Endothelial cell of umbilical vein (primary cell): Measurements from ENCODE around the gene AHRR.

Experiments used
- TF ChIP-seq, protein P1 (sequence below), 2 donors: IDR thresholded peaks; 1 replicate in 1 of 2; 2 replicates in 1 of 2; pipeline ENCODE4 v1.5.1; 2011; ENCODE audit warnings: low read length in 2 of 2, mild to moderate bottlenecking in 2 of 2, moderate library complexity in 2 of 2, control low read depth in 1 of 2, inconsistent platforms in 1 of 2, low read depth in 1 of 2; ENCODE audit not compliant: insufficient read depth in 1 of 2; ENCODE audit errors: extremely low read depth in 1 of 2
- TF ChIP-seq, protein P2 (sequence below): IDR thresholded peaks from 2 replicates; pipeline ENCODE4 v1.6.1; 2011; ENCODE audit not compliant: insufficient read depth, insufficient read length

DNA sequence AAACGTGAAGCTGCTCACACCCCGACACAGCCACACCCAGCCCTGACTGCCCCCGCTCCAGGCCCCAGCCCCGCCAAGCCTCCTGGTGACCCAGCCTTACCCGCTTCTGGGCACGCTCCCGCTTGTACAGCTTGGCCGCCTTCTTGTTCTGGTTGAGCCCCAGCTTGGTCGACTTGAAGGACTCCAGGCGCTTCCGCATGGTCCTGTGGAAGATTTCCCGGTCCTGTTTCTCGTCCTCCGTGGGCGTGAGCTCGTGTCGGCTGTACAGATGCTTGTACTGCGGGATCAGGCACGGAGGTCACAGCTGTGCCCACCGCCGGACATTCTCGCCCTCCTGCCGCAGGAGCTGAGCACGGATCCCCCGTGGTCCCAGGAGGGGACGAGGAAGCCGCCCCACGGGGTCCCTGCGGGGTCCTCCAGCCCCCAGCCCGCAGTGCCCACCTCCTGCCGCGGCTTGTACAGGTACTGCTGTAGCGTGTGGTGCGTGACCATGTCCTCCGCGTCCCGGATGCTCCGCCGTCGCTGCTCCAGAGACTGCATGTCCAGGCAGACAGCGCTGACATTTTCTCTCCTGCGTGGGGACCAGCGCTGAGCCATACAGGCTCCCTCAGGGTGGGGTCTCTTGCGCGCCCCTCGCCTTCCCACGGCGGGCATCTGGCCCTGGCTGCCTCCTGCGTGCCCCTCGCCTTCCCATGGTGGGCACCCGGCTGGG is 154.7 kb downstream of the AHRR start:
- TF ChIP-seq, protein P1, sequence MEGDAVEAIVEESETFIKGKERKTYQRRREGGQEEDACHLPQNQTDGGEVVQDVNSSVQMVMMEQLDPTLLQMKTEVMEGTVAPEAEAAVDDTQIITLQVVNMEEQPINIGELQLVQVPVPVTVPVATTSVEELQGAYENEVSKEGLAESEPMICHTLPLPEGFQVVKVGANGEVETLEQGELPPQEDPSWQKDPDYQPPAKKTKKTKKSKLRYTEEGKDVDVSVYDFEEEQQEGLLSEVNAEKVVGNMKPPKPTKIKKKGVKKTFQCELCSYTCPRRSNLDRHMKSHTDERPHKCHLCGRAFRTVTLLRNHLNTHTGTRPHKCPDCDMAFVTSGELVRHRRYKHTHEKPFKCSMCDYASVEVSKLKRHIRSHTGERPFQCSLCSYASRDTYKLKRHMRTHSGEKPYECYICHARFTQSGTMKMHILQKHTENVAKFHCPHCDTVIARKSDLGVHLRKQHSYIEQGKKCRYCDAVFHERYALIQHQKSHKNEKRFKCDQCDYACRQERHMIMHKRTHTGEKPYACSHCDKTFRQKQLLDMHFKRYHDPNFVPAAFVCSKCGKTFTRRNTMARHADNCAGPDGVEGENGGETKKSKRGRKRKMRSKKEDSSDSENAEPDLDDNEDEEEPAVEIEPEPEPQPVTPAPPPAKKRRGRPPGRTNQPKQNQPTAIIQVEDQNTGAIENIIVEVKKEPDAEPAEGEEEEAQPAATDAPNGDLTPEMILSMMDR (IDR thresholded peaks at IDR 0.05; ENCODE audit: extremely low read depth in 1 of 2, insufficient read depth in 1 of 2, low read depth in 1 of 2, low read length in 2 of 2): no peak
- TF ChIP-seq, protein P2, sequence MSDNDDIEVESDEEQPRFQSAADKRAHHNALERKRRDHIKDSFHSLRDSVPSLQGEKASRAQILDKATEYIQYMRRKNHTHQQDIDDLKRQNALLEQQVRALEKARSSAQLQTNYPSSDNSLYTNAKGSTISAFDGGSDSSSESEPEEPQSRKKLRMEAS: no peak
